ENCODE results near the gene KY.

Gene KY

DNA sequence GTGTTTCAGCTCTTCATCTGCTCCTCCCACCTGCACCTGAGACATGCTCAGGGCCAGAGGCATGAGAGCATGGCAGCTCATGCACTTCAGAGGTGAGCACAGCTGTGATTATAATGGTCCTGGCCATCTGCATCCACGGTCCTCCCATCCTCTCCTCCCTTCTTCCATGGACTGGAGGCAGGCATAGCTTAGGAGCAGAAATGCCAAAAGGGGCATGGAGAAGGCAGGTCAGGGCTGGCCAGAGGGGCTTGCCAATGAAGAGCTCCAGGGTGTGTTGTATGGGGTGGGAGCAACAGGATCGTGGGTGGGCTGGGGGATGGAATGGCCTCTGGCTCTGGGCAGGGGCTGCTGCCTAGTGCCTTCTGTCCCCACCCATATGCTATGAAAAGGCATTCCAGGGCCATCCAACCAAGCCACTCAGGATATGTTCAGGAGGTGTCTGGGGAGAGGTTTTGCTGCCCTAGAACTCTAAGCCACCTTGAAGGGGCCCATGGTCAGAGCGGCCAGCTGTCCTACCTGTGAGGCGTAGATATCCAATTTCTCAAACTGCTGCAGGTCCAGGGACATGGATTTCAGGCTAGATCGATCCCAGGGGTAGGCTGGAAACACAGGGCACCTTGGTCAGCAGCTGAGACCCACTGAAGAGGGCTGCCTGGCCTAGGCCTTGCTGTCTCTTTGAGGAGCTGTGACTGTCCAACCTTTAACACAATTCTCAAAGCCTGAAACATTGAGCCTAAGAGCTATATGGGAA, 26.1 kb downstream of the KY start:
- ATAC-seq (ENCODE audit: low read depth) (no peak), DNase-seq (ENCODE audit: low spot score in 2 of 2) (no peak)
- Mint-ChIP-seq H3K36me3 (no peaks in the 10 kb centered on the region), H3K27ac (no peak overlapping the region), H3K27me3 (no peaks in the 10 kb centered on the region), H3K9me3 (no peaks in the 10 kb centered on the region), H3K4me1 (no peaks in the 10 kb centered on the region), H3K4me3 (no peak overlapping the region)

DNA sequence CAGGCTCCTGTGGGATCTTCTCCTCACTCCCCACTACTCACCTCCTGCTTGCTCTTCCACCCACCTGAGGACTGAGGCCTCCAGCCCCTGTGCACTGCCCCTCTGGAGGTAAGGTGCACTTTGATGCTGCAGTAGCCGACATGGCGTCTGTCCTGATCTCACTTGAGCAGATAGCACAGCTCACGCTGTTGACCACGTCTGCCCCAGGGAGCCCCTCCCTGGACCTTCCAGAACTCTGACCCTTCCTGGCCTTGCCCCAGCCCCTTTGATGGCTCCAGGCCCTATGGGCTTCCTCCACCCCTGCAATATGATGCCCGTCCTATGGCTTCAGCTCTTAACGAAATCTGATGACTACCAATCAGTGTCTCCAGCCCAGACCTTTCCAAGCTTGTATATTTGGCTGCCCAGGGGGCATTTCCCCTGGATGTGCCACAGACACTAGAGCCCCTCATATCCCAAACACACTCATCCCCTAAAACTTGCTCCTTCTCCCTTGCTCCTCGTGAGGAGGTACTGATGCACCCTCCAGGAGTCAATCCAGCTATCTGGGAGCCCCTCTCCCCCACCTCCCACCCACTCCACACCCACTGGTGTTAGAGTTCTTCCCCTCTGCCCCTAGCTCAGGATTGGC, 27.1 kb downstream of the KY start:
- Mint-ChIP-seq H3K27me3 (no peaks in the 10 kb centered on the region), H3K27ac (no peak overlapping the region), H3K36me3 (no peaks in the 10 kb centered on the region), H3K9me3 (no peaks in the 10 kb centered on the region), H3K4me3 (no peak overlapping the region), H3K4me1 (no peaks in the 10 kb centered on the region)
- ATAC-seq (ENCODE audit: low read depth), result no peak
- no peak for DNase-seq (ENCODE audit: low spot score in 2 of 2)

DNA sequence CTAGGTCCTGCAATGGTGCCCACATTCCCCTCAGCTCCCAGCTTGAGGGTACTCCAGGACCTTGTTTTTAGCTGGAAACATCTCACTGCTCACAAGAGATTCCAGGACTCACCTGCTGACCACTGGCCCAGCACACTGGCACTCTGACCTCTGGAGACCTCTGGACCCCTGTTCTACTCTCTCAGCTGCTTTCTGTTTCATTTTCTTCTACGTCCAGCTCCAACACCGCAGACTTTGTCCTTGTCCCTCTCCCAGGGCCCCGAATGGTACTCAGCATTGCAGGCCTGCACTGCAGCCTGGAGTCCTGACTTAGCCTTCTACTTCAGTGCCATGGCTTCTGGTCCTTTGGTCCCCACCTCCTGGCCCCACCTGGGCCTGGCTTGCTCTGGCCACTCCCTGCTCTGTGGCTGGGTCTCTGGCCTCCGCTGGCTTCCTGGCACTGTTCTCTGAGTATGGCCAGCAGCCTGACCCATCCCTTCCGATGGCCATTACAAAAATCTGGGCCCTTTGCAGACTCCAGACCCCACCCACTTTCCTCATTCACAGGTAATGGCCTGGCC, 27.9 kb downstream of the KY start:
- no peaks in the 10 kb centered on the region for H3K36me3 Mint-ChIP-seq
- H3K9me3 Mint-ChIP-seq, result no peaks in the 10 kb centered on the region

DNA sequence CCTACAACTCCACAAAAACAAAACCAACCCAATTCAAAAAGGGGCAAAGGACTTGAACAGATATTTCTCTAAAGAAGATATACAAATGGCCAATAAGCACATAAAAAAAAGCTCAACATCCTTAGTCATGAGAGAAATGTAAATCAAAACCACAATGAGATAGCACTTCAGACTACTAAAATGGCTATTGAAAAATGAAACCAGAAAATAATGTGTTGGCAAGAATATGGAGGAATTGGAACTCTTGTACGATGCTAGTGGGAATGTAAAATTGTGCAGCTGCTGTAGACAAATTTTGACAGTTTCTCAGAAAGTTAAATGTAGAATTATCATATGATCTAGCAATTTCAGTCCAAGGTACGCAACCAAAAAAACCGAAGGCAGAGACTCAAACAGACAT, 29.0 kb downstream of the KY start:
- Mint-ChIP-seq H3K9me3 (no peaks in the 10 kb centered on the region), H3K4me1 (no peaks in the 10 kb centered on the region), H3K36me3 (no peaks in the 10 kb centered on the region), H3K27me3 (no peaks in the 10 kb centered on the region), H3K27ac (no peak overlapping the region), H3K4me3 (no peak overlapping the region)
- no peak for DNase-seq (ENCODE audit: low spot score in 2 of 2)
- no peak for ATAC-seq (ENCODE audit: low read depth)

More for the DNA sequence above, 27.9 kb downstream of the KY start:
- DNase-seq (ENCODE audit: low spot score in 2 of 2) (no peak), ATAC-seq (ENCODE audit: low read depth) (no peak)
- Mint-ChIP-seq H3K27me3 (no peaks in the 10 kb centered on the region), H3K4me3 (no peak overlapping the region), H3K4me1 (no peaks in the 10 kb centered on the region), H3K27ac (no peak overlapping the region)

DNA sequence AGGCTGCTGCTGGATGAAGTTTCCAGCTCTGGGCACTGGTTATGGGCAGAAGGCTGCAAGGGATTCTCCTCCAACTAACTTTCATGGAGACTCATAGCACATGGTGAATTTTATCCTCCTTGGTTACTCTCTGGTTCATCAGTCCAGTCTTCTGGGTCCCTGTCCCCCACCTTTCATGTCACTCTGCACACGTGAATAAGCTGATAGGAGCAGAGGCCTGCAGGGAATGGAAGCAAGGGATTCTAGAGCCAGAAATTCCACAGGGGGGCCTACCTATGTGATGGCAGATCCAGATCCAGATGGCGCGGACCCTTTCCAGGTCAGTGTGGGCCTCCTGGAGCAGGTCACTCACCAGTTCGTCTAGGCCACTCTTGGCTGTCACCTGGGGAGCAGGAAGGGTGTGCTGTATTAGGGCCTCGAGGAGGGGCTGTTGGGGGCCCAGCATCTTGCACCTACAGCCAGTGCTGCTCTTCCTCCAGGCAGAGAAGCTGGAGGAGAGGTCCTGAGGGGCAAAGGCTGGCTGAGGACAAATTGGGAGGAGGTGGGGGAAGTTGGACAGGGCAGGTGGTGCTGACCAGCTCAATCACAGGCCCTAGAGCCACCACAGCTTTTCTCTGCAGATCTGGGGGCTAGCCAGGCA, 30.2 kb downstream of the KY start:
- no peaks in the 10 kb centered on the region for H3K4me1 Mint-ChIP-seq
- no peak for ATAC-seq (ENCODE audit: low read depth)
- no peaks in the 10 kb centered on the region for H3K27me3 Mint-ChIP-seq
- DNase-seq (ENCODE audit: low spot score in 2 of 2), result no peak
- no peak overlapping the region for H3K4me3 Mint-ChIP-seq
- H3K36me3 Mint-ChIP-seq, result no peaks in the 10 kb centered on the region
- H3K9me3 Mint-ChIP-seq, result no peaks in the 10 kb centered on the region
- H3K27ac Mint-ChIP-seq, result no peak overlapping the region

DNA sequence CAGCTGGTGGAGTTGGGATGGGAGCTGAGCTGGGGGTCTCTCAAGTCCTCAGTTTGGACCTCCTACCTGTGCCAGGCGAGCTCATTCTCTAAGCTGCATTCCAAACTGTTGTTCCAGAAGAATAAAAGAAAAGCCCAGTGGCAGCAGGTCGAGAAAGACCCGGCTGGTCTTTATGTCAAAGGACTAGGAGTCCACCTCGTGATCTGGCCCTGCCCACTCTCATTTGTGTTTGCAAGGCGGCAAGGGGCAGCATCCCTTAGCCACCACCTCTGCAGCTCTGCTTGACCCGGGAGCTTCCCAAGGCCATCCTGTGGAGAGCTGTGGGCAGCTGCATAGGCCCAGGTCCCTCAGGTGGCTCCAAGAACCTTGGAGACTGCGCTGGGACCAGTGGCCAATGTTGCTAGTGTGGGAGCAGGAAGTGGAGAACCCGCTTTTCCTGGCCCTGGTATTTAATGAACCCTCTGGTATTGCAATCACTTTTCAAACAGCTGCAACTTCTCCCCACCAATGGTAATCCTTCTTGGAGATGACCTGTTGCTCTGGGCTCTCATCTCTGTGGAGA, 30.9 kb downstream of the KY start:
- Mint-ChIP-seq H3K27me3 (no peaks in the 10 kb centered on the region), H3K36me3 (no peaks in the 10 kb centered on the region), H3K4me3 (no peak overlapping the region), H3K27ac (no peak overlapping the region), H3K9me3 (no peaks in the 10 kb centered on the region), H3K4me1 (no peaks in the 10 kb centered on the region)
- no peak for DNase-seq (ENCODE audit: low spot score in 2 of 2)
- ATAC-seq (ENCODE audit: low read depth), result no peak

- H3K36me3 Mint-ChIP-seq, result no peaks in the 10 kb centered on the region
- H3K27ac Mint-ChIP-seq, result no peak overlapping the region
- no peak overlapping the region for H3K4me3 Mint-ChIP-seq
- ATAC-seq (ENCODE audit: low read depth), result no peak
- no peaks in the 10 kb centered on the region for H3K27me3 Mint-ChIP-seq
- no peaks in the 10 kb centered on the region for H3K4me1 Mint-ChIP-seq
- no peak for DNase-seq (ENCODE audit: low spot score in 2 of 2)
- no peaks in the 10 kb centered on the region for H3K9me3 Mint-ChIP-seq
Observed at GRCh38 chr3:134619301-134619615, 31.6 kb downstream of the KY start.

GRCh38 chr3:134618478-134619300, 32.1 kb downstream of the KY start:
- ATAC-seq (ENCODE audit: low read depth), result no peak
- Mint-ChIP-seq H3K27me3 (no peaks in the 10 kb centered on the region), H3K4me3 (no peak overlapping the region), H3K27ac (no peak overlapping the region), H3K9me3 (no peaks in the 10 kb centered on the region), H3K4me1 (no peaks in the 10 kb centered on the region), H3K36me3 (no peaks in the 10 kb centered on the region)
- DNase-seq (ENCODE audit: low spot score in 2 of 2), result no peak

DNA sequence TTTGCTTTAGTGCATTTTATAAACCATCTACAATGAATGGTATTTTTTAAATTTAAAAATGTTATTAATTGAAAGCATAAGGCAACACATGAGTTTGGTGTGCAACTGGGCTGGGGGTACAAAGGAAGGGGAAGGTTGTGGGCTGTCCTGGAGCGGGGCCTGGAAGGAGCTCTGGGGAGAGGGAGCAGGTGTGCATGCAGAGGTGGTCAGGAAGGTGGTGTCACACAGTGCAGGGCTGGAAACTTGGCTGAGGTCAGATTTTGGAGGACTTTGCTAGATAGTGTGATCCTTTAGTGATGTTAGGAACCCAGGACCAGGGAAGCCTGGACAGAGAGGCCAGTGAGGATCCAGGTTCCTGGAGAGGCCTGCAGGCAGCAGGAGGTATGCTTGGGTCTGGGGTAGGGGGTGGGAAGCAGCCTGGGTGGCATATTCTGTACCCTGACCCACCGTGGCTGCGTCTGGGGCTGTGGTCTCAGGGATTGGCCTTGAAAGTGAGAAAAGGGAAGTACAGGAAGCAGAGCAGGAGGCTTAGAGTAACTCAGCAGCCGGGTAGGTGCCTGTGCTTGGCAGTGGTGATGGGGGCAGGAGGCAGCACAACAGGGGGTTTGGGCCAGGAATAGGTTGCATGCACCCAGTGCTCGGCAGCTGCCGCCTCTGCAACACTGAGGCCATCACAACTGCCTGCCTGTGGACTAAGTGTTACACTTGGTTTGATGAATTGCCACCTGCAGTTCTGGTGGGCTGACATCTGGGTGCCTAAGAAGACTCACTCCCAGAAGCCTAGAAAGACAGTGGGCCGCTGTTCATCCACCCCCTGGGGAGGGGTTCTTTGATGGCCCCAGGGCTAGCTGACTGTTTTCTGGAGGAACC, 33.0 kb downstream of the KY start:
- no peak for ATAC-seq (ENCODE audit: low read depth)
- H3K4me3 Mint-ChIP-seq, result no peak overlapping the region
- no peak overlapping the region for H3K27ac Mint-ChIP-seq

GRCh38 chr3:134615743-134616142, 35.1 kb downstream of the KY start:
- DNase-seq (ENCODE audit: low spot score in 2 of 2), result no peak

More for the DNA sequence above, 33.0 kb downstream of the KY start:
- Mint-ChIP-seq H3K27me3 (no peaks in the 10 kb centered on the region), H3K36me3 (no peaks in the 10 kb centered on the region), H3K9me3 (no peaks in the 10 kb centered on the region), H3K4me1 (no peaks in the 10 kb centered on the region)
- no peak for DNase-seq (ENCODE audit: low spot score in 2 of 2)

GRCh38 chr3:134614955-134615354, 35.9 kb downstream of the KY start:
- H3K4me1 Mint-ChIP-seq, result peaks cover 3% of the 10 kb centered on the region
- H3K4me3 Mint-ChIP-seq, result no peak overlapping the region
- H3K27me3 Mint-ChIP-seq, result peaks cover 9% of the 10 kb centered on the region
- H3K27ac Mint-ChIP-seq, result no peak overlapping the region
- ATAC-seq (ENCODE audit: low read depth), result no peak
- no peak for DNase-seq (ENCODE audit: low spot score in 2 of 2)
- H3K9me3 Mint-ChIP-seq, result no peaks in the 10 kb centered on the region
- H3K36me3 Mint-ChIP-seq, result no peaks in the 10 kb centered on the region

More at GRCh38 chr3:134615743-134616142, 35.1 kb downstream of the KY start:
- Mint-ChIP-seq H3K9me3 (no peaks in the 10 kb centered on the region), H3K27ac (no peak overlapping the region), H3K36me3 (no peaks in the 10 kb centered on the region), H3K27me3 (peaks cover 5% of the 10 kb centered on the region), H3K4me1 (peaks cover 3% of the 10 kb centered on the region), H3K4me3 (no peak overlapping the region)
- ATAC-seq (ENCODE audit: low read depth), result no peak

- no peak overlapping the region for H3K27ac Mint-ChIP-seq
- peaks cover 15% of the 10 kb centered on the region for H3K27me3 Mint-ChIP-seq
- H3K4me1 Mint-ChIP-seq, result peaks cover 3% of the 10 kb centered on the region
- H3K36me3 Mint-ChIP-seq, result no peaks in the 10 kb centered on the region
- ATAC-seq (ENCODE audit: low read depth), result no peak
- H3K4me3 Mint-ChIP-seq, result no peak overlapping the region
- DNase-seq (ENCODE audit: low spot score in 2 of 2), result no peak
- H3K9me3 Mint-ChIP-seq, result no peaks in the 10 kb centered on the region
Observed at GRCh38 chr3:134613006-134613520, 37.8 kb downstream of the KY start.

GRCh38 chr3:134611516-134611915, 39.3 kb downstream of the KY start:
- Mint-ChIP-seq H3K27ac (no peak overlapping the region), H3K4me1 (peaks cover 3% of the 10 kb centered on the region)
- ATAC-seq (ENCODE audit: low read depth), result no peak

More at GRCh38 chr3:134611516-134611915, 39.3 kb downstream of the KY start:
- Mint-ChIP-seq H3K9me3 (no peaks in the 10 kb centered on the region), H3K4me3 (no peak overlapping the region), H3K27me3 (peaks cover 15% of the 10 kb centered on the region), H3K36me3 (no peaks in the 10 kb centered on the region)
- DNase-seq (ENCODE audit: low spot score in 2 of 2), result no peak
